ENCODE measurements around the gene BAHD1.
"Not testable (repeated sequence)": the region's sequence is repeated elsewhere in the genome, so short reads cannot be mapped to it uniquely, and the experiment has no call there.

BAHD1 gene

DNA sequence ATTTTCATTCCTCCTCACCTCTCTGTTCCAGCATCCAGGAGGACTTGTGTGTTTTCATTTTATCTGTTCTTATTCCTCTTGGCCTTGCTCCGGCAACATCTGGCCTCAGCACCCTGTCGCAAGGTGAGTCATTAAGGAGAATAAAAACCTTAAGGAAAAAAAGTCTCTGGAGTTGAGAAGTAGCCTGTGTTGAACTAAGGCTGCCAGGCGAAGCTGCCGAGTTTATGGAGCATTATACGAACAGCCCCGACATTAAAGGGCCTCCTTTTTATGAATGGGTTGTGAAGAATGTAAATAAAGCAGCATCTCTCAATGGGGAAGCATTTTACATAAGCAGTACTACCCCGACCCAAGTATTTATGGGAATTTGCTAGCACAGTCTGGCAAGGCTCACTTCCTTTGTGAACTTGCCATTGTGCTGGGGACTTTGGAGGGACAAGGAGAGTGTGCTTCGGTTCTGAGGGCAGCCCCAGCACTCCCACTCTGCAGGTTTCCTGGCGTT, 4.7 kb downstream of the BAHD1 start:
- DNase-seq (ENCODE audit: low read depth): no peak

DNA sequence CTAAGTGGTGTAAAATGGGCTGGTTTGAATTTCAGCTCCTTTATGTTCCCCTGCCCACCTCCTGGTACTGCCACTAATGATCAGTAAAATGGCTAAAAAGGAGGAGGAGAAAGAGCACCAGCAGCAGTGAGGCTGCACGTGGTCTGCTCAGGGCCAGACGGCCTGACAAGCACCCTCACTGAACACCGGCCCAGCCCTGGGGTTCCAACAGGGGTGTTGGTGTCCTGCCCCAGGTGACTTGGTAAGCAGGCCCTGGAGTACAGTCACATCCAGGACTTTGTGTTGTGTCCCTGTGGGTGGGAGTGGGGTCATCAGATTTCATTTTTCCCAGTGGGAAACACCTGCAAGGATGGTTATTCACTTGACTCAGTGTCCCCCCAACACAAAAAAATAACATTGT, 5.4 kb downstream of the BAHD1 start:
- DNase-seq (ENCODE audit: low read depth): no peak

DNA sequence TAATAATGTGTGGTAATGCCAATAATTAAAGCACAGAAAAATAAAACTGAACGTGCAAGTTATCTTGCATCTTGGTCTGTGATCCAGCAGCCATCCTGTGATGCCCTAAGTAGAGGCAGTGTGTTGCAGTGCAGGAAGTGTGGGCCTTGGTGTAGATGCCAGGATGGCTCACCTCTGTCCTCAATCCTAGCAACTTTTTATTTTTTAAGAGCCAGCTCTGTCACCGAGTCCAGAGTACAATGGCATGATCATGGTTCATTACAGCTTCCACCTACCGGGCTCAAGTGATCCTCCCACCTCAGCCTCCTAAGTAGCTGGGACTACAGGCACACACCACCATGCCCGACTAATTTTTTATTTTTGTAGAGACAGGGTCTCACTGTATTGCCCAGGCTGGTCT, 7.6 kb downstream of the BAHD1 start:
- DNase-seq (ENCODE audit: low read depth): no peak

GRCh38 chr15:40449275-40449674, 8.5 kb downstream of the BAHD1 start:
- DNase-seq (ENCODE audit: low read depth): no peak

- DNase-seq (ENCODE audit: low read depth): no peak
Measured at GRCh38 chr15:40450047-40450446, 9.3 kb downstream of the BAHD1 start.

- DNase-seq (ENCODE audit: low read depth): no peak
Measured at GRCh38 chr15:40451527-40452158, 10.9 kb downstream of the BAHD1 start.

DNA sequence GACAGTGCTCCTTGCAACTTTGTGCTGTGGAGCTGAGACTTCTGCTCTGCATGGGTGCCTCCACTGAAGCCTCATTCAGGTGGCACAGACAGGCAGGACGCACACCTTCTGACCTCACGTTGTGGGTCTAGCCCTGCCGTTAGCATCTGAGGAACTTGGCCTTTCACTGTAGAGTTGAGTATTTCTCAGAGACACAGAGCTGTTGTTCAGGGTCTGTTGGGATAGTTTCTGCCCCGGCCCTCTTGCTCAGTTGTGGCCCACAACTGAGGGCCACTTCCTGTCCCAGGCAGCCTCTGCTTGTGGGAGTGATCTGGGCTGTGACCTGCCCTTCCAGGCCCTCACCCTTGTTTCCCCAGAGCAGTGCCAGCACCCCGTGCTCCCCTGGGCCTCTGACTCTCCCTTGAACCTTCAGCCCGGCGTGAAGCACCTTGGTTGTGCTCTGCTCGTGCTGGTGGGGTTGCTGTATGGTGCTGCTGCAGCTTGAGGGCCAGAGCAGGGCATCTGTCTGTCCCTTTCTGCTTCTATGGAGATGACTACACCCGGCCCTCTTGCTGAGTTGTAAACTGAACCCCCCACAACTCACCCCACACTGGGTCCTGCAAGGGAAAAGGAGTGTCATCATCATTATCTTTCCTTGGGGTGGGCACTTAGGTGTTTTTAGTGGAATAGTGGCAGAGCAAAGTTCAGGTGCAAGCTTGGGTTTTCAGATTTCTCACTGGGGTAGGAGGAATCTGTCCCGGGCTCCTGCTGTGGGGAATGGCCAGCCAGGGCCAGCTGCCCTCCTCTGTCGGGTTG, 11.7 kb downstream of the BAHD1 start:
- DNase-seq (ENCODE audit: low read depth): no peak

DNA sequence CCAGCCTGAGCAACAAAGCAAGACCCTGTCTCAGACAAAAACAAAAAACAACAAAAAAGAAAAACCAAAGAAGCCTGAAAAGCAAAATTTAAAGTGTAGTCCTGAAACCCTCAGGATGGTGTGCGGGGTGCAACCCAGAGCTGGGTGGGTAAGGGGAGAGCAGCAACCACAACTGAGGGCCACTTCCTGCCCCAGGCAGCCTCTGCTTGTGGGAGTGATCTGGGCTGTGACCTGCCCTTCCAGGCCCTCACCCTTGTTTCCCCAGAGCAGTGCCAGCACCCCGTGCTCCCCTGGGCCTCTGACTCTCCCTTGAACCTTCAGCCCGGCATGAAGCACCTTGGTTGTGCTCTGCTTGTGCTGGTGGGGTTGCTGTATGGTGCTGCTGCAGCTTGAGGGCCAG, 13.2 kb downstream of the BAHD1 start:
- not testable (repeated sequence) for DNase-seq (ENCODE audit: low read depth)

DNA sequence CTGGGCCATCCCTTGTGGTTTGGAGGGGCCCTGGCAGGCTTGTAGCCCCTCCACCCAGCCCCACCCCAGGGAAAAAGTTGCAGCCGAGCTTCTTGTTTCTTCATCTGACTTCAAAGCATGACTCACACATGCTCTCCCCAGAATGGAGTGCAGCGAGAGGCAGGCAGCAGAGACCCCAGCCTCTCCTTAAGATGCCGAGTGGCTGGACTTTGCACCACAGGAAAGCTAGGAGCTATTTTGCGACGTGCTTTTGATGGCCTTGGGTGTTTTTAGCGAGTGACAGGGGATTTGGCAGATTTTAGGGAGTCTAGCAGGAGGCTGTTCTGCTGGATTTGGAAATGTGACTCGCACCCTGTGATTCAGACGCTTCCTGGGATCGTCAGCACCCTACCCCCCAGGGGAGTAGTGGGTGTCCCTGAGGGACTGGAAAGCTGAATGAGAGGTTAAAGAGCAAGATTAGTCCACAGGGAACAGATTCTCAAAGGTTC, 14.2 kb downstream of the BAHD1 start:
- no peak for DNase-seq (ENCODE audit: low read depth)

- DNase-seq (ENCODE audit: low read depth): no peak
Measured at GRCh38 chr15:40456299-40456712, 15.6 kb downstream of the BAHD1 start.

DNA sequence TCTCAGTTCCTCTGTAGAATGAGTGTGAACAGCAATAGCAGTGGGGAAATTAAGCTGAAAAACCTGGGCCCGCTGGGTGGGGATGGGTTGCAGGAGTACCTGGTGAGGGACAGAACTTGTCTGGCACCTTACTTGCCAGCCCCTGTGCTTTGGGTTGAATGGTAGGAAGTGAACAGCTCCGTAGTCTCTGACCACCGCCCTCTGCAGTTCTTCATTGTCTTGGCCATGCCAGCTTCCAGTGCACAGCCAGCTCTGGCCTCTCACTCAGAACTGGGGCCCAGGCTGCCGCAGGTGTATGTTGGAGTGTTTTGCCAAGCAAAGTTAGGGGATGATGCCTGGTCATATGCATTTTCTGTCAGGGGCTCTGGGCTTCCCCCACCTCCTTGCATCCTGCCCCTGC, 16.0 kb downstream of the BAHD1 start:
- DNase-seq (ENCODE audit: low read depth): no peak

DNA sequence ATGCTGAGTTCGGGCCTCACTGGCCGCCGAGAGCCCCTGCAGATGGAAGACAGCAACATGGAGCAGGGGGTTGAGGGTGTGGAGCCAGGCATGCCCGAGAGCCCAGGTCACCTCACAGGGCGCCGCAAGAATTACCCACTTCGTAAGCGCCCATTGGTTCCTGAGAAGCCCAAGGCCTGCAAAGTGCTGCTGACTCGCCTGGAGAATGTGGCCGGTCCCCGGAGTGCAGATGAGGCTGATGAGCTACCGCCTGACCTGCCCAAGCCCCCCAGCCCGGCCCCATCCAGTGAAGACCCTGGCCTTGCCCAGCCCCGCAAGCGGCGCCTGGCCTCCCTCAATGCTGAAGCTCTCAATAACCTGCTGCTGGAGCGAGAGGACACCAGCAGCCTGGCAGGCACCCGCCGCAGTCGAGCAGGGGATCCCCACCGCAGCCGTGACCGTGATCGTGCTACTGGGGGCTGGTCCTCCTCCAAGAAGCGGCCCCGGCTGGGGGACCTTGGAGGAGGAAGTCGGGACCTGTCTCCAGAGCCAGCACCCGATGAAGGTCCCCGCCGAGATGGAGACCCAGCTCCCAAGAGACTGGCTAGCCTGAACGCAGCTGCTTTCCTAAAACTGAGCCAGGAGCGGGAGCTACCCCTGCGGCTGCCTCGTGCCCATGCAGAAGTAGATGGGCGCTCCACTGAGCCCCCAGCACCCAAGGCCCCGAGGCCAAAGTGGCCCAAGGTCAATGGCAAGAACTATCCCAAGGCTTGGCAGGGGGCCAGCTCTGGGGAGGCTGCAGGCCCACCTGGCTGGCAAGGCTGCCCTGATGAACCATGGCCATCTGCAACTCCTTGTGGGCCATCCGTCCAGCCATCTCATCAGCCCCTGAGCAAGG, 18.0 kb downstream of the BAHD1 start:
- no peak for DNase-seq (ENCODE audit: low read depth)

- no peak for DNase-seq (ENCODE audit: low read depth)
Measured at GRCh38 chr15:40459391-40460015, 18.8 kb downstream of the BAHD1 start.

- no peak for DNase-seq (ENCODE audit: low read depth)
Measured at GRCh38 chr15:40460404-40460803, 19.7 kb downstream of the BAHD1 start.

- DNase-seq (ENCODE audit: low read depth): no peak
Measured at GRCh38 chr15:40461958-40462357, 21.2 kb downstream of the BAHD1 start.

GRCh38 chr15:40463279-40463678, 22.5 kb downstream of the BAHD1 start:
- no peak for DNase-seq (ENCODE audit: low read depth)

GRCh38 chr15:40463886-40464545, 23.3 kb downstream of the BAHD1 start:
- no peak for DNase-seq (ENCODE audit: low read depth)

GRCh38 chr15:40464595-40465185, 23.9 kb downstream of the BAHD1 start:
- no peak for DNase-seq (ENCODE audit: low read depth)

DNA sequence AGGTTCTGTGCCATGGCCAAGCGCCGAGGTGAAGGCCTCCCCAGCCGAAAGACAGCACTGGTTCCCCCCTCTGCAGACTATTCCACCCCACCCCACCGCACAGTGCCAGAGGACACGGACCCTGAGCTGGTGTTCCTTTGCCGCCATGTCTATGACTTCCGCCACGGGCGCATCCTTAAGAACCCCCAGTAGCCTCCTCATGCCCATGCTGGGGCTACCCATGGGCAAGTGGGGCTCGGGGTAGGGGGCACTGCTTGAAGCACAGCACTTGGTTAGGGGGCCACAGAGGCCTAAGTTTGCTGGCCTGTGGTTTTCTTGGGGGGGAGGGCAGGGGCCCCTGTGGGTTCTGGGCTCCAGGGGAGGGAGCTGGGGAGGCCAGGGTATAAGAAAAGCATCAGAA, 25.2 kb downstream of the BAHD1 start:
- DNase-seq (ENCODE audit: low read depth): no peak

GRCh38 chr15:40466426-40467260, 25.9 kb downstream of the BAHD1 start:
- no peak for DNase-seq (ENCODE audit: low read depth)

Data from HS-5 (cell line).